ENCODE results near the gene SLC49A4. TPM values are rescaled to one million over a fixed set of nuclear protein-coding genes. Genes with fewer than 3 reads are reported as not detected.

Gene SLC49A4
- total RNA-seq, 1 experiment from 2014 or later: 41.6 TPM

- peaks cover 11% of the 10 kb centered on the region for H3K36me3 Mint-ChIP-seq (ENCODE audit: insufficient read depth, unreplicated experiment)
- ChIA-PET CTCF (no interaction called here), POLR2A (no interaction called here)
- peaks cover 7% of the 10 kb centered on the region for H3K9me3 Mint-ChIP-seq (ENCODE audit: unreplicated experiment)
- no peaks in the 10 kb centered on the region for H3K36me3 ChIP-seq (ENCODE audit: control insufficient read depth, insufficient read depth, low read length)
- no peak overlapping the region for H3K27ac Mint-ChIP-seq (ENCODE audit: unreplicated experiment)
- no peak for TF ChIP-seq CTCF (IDR thresholded peaks at IDR 0.05; ENCODE audit: insufficient read depth in 1 of 2, low read depth in 1 of 2, low read length in 1 of 2, severe bottlenecking in 1 of 2, unreplicated experiment in 1 of 2)
- peaks cover 6% of the 10 kb centered on the region for H3K4me1 Mint-ChIP-seq (ENCODE audit: low read depth, unreplicated experiment)
- no TSS peak for BruUV-seq (replicated peaks)
- no peak overlapping the region for H3K4me3 Mint-ChIP-seq (ENCODE audit: unreplicated experiment)
- H3K9me3 ChIP-seq: no peaks in the 10 kb centered on the region
- no peak overlapping the region for H3K4me3 ChIP-seq (ENCODE audit: low read depth, low read length)
- no peaks in the 10 kb centered on the region for H3K4me1 ChIP-seq
- no peaks in the 10 kb centered on the region for H3K27me3 Mint-ChIP-seq (ENCODE audit: insufficient read depth, unreplicated experiment)
- H3K27me3 ChIP-seq (replicated peaks; ENCODE audit: control insufficient read depth, insufficient read depth, low read length): no peaks in the 10 kb centered on the region
- no peak for DNase-seq
- intact Hi-C loops (cut with micrococcal nuclease; ENCODE audit: unreplicated experiment): no loop called here
Observed at GRCh38 chr3:122748347-122748746, 46.5 kb upstream of the SLC49A4 start.

DNA sequence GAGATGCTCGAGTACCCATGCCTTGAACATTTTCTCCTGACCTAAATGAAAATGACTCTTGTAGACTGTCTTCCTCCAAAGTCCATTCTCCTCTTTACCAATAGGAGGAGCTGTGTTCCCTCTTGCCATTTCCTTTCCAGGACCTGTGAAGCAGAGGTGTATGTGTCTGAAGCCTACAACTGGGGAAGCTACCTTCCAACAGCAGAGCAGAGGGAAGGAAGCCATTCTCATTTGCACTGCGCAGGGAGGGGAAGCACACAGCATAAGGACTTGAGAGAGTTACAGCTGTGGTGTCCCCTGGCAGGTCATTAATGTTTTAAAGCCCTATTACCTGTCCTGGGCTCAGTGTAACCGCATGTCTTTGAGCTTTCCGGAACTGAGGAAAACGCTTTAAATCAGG, 39.9 kb upstream of the SLC49A4 start:
- intact Hi-C loops (cut with micrococcal nuclease; ENCODE audit: unreplicated experiment): loop anchor here (1.0 to 10.0 kb wide), 6 partner anchors 39 to 273 kb away; partner anchors contain the start of genes DTX3L, PARP14 and PARP9
- CTCF ChIA-PET: interaction anchor here (0.5 to 2.6 kb wide), 17 partner anchors 10 to 449 kb away, joined by 3 to 20 read pairs (median 4); partner anchors contain the start of genes FAM162A, HSPBAP1, MIX23 and SEMA5B

GRCh38 chr3:122755491-122755890, 39.4 kb upstream of the SLC49A4 start:
- intact Hi-C loops (cut with micrococcal nuclease; ENCODE audit: unreplicated experiment): loop anchor here (1.0 to 10.0 kb wide), 6 partner anchors 39 to 273 kb away; partner anchors contain the start of genes DTX3L, PARP14 and PARP9
- peaks cover 26% of the 10 kb centered on the region for H3K36me3 Mint-ChIP-seq (ENCODE audit: insufficient read depth, unreplicated experiment)
- CTCF ChIA-PET: interaction anchor here (0.5 to 2.6 kb wide), 16 partner anchors 10 to 449 kb away, joined by 3 to 20 read pairs (median 4); partner anchors contain the start of genes FAM162A, HSPBAP1 and SEMA5B
- TF ChIP-seq CTCF (IDR thresholded peaks at IDR 0.05; ENCODE audit: insufficient read depth in 1 of 2, low read depth in 1 of 2, low read length in 1 of 2, severe bottlenecking in 1 of 2, unreplicated experiment in 1 of 2): no peak
- H3K36me3 ChIP-seq (ENCODE audit: control insufficient read depth, insufficient read depth, low read length): no peaks in the 10 kb centered on the region
- no peaks in the 10 kb centered on the region for H3K9me3 ChIP-seq
- peak overlapping the region; percentile 93 for H3K27ac Mint-ChIP-seq (ENCODE audit: unreplicated experiment)
- H3K4me1 ChIP-seq: peaks cover 46% of the 10 kb centered on the region
- peak overlapping the region; percentile 43 for H3K4me3 Mint-ChIP-seq (ENCODE audit: unreplicated experiment)
- no peaks in the 10 kb centered on the region for H3K27me3 ChIP-seq (replicated peaks; ENCODE audit: control insufficient read depth, insufficient read depth, low read length)
- no peaks in the 10 kb centered on the region for H3K27me3 Mint-ChIP-seq (ENCODE audit: insufficient read depth, unreplicated experiment)
- H3K9me3 Mint-ChIP-seq (ENCODE audit: unreplicated experiment): no peaks in the 10 kb centered on the region
- H3K4me3 ChIP-seq (ENCODE audit: low read depth, low read length): no peak overlapping the region
- POLR2A ChIA-PET: interaction anchor here (0.6 to 1.7 kb wide), 5 partner anchors 18 to 371 kb away, joined by 3 to 15 read pairs (median 4); partner anchors contain the start of genes FAM162A, HSPBAP1 and PDIA5
- BruUV-seq (replicated peaks): no TSS peak
- peaks cover 35% of the 10 kb centered on the region for H3K4me1 Mint-ChIP-seq (ENCODE audit: low read depth, unreplicated experiment)
- peak; percentile 66 to 76 for DNase-seq

More for the DNA sequence above, 39.9 kb upstream of the SLC49A4 start:
- Histone ChIP-seq H3K4me3 (ENCODE audit: low read depth, low read length) (no peak overlapping the region), H3K4me1 (peaks cover 43% of the 10 kb centered on the region), H3K36me3 (ENCODE audit: control insufficient read depth, insufficient read depth, low read length) (no peaks in the 10 kb centered on the region), H3K9me3 (no peaks in the 10 kb centered on the region), H3K27me3 (replicated peaks; ENCODE audit: control insufficient read depth, insufficient read depth, low read length) (no peaks in the 10 kb centered on the region)
- Mint-ChIP-seq H3K9me3 (ENCODE audit: unreplicated experiment) (no peaks in the 10 kb centered on the region), H3K4me1 (ENCODE audit: low read depth, unreplicated experiment) (peaks cover 35% of the 10 kb centered on the region), H3K27me3 (ENCODE audit: insufficient read depth, unreplicated experiment) (no peaks in the 10 kb centered on the region), H3K27ac (ENCODE audit: unreplicated experiment) (peak overlapping the region; percentile 93), H3K36me3 (ENCODE audit: insufficient read depth, unreplicated experiment) (peaks cover 26% of the 10 kb centered on the region), H3K4me3 (ENCODE audit: unreplicated experiment) (peak overlapping the region; percentile 43)
- peak; percentile 75 to 82 for TF ChIP-seq CTCF (IDR thresholded peaks at IDR 0.05; ENCODE audit: insufficient read depth in 1 of 2, low read depth in 1 of 2, low read length in 1 of 2, severe bottlenecking in 1 of 2, unreplicated experiment in 1 of 2)
- POLR2A ChIA-PET: interaction anchor here (0.6 to 1.7 kb wide), 3 partner anchors 39 to 312 kb away, joined by 3 to 15 read pairs (median 4); partner anchors contain the start of genes HSPBAP1 and PDIA5
- BruUV-seq (replicated peaks): TSS peak; percentile 75
- DNase-seq: peak; percentile 71 to 76
